Activated CD4-positive, alpha-beta T cell treated with anti-CD3 and anti-CD28 coated beads, Interleukin-2, amount 10 ng/mL, durations not matched to agents 24 days and 14 days (primary cell): Measurements from ENCODE around the gene COL23A1. TPM values are rescaled to one million over a fixed set of nuclear protein-coding genes. Genes with fewer than 3 reads are reported as not detected.

Experiments used
- DNase-seq: peaks from one replicate; pipeline ENCODE4 v3.0.0; 2022
- H3K27ac Mint-ChIP-seq: one replicate; pipeline ENCODE4 v1.8.0; 2022; ENCODE audit warnings: mild to moderate bottlenecking, mixed read lengths
- H3K27me3 Mint-ChIP-seq: one replicate; pipeline ENCODE4 v1.8.0; 2022; ENCODE audit warnings: mixed read lengths
- H3K36me3 Mint-ChIP-seq: one replicate; pipeline ENCODE4 v1.8.0; 2022; ENCODE audit warnings: low read depth, mild to moderate bottlenecking, mixed read lengths
- H3K4me1 Mint-ChIP-seq: one replicate; pipeline ENCODE4 v1.8.0; 2021; ENCODE audit warnings: mixed read lengths
- H3K4me3 Mint-ChIP-seq: one replicate; pipeline ENCODE4 v1.8.0; 2022; ENCODE audit warnings: mild to moderate bottlenecking, moderate library complexity, mixed read lengths
- H3K9me3 Mint-ChIP-seq: one replicate; pipeline ENCODE4 v1.8.0; 2021; ENCODE audit warnings: mixed read lengths
- intact Hi-C: fragments of 100-400 bp; cut with micrococcal nuclease; formaldehyde crosslinking; loops from one replicate; pipeline ENCODE4 v1.15.1; 2023
- total RNA-seq: library from RNA; stranded (reverse); gene quantifications from 2 replicates; pipeline ENCODE4 v1.2.3, GENCODE V29; 2022

The COL23A1 gene
- total RNA-seq, 1 donor from 2014 or later, result 0.07 TPM

GRCh38 chr5:178389026-178389729 lies 201.0 kb downstream of the COL23A1 start:
- Mint-ChIP-seq H3K27me3 (no peaks in the 10 kb centered on the region), H3K4me1 (no peaks in the 10 kb centered on the region), H3K36me3 (no peaks in the 10 kb centered on the region), H3K4me3 (no peak overlapping the region), H3K27ac (no peak overlapping the region), H3K9me3 (no peaks in the 10 kb centered on the region)
- DNase-seq, result no peak
- intact Hi-C loops, result no loop called here

DNA sequence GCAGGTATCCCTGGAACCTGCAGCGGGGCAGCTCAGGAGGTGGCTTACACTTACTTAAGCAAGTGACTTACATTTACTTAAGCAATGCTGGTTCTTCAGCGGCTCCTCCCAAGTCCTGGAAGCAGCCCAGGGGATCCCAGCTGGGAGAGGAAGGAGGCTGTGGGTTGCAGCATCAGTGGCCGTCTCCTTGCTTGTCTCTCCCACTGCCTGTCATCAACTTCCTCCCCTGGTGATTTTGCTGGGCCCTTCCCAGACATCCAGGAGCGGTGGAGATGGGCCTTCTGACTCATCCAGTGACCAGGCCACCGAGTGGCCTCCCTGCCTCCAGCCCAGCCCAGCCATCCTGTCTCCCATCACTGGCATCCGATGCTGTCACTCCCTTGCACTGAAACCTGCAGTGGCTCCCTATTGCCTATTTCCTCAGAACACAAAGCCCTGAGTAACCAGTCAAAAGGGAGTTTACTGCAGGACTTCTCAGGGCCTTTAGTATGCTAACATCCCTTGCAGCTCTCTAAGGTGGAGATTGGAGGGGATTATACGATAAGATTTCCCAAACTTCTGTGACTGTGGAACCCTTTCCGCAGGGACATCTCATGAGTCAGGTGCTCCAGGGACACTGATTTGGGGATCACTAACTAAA lies 201.7 kb downstream of the COL23A1 start:
- Mint-ChIP-seq H3K4me1 (no peaks in the 10 kb centered on the region), H3K27me3 (no peaks in the 10 kb centered on the region), H3K9me3 (no peaks in the 10 kb centered on the region), H3K27ac (no peak overlapping the region), H3K4me3 (no peak overlapping the region), H3K36me3 (no peaks in the 10 kb centered on the region)
- no peak for DNase-seq
- intact Hi-C loops, result no loop called here

- no peak overlapping the region for H3K4me3 Mint-ChIP-seq
- H3K36me3 Mint-ChIP-seq, result no peaks in the 10 kb centered on the region
- no peaks in the 10 kb centered on the region for H3K4me1 Mint-ChIP-seq
- no peaks in the 10 kb centered on the region for H3K27me3 Mint-ChIP-seq
- intact Hi-C loops, result no loop called here
- no peak overlapping the region for H3K27ac Mint-ChIP-seq
- no peaks in the 10 kb centered on the region for H3K9me3 Mint-ChIP-seq
- DNase-seq, result no peak
Measured at GRCh38 chr5:178387856-178388190, 202.4 kb downstream of the COL23A1 start.

DNA sequence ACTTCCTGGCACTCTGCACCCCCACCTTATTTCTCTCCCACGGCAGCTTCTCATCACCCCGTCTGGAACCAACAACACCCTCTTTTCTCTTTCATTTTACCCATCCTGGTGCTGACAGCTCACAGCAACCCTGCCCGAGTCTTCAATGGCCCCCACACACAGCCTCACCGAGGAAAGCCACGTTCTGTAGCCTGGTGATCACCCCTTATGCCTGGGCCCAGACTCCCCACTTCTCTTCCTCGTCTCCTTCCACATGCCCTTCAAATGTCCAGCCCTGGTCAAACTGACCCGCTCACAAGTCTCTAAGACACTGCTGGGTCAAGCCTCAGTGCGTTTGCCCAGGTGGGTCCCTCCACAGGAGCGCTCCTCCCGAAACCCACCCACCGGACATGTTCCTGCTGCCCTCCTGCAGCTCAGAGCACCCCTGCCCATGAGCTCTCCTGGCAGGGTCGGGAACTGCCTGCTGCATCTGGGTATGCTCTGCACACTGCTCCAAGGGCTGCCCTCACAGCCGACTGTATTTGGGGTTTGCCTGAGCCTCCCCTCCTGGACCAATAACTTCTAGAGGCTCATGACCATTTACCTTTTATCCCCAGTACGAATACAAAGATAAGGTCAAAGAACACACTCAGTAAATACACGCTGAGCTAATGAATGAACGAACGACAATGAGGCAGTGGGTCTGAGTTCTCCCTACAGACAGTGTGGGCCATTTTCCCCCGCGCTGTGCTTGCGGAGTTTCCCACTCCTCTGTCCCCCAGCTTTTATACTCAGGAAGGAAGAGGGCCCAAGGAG lies 202.9 kb downstream of the COL23A1 start:
- intact Hi-C loops, result no loop called here
- H3K27me3 Mint-ChIP-seq, result no peaks in the 10 kb centered on the region
- no peaks in the 10 kb centered on the region for H3K36me3 Mint-ChIP-seq
- no peak overlapping the region for H3K4me3 Mint-ChIP-seq
- H3K9me3 Mint-ChIP-seq, result no peaks in the 10 kb centered on the region
- no peak overlapping the region for H3K27ac Mint-ChIP-seq
- no peak for DNase-seq
- no peaks in the 10 kb centered on the region for H3K4me1 Mint-ChIP-seq

GRCh38 chr5:178386336-178386931 lies 203.8 kb downstream of the COL23A1 start:
- no peak for DNase-seq
- no peaks in the 10 kb centered on the region for H3K27me3 Mint-ChIP-seq
- H3K4me1 Mint-ChIP-seq, result no peaks in the 10 kb centered on the region
- no peaks in the 10 kb centered on the region for H3K9me3 Mint-ChIP-seq
- H3K4me3 Mint-ChIP-seq, result no peak overlapping the region
- intact Hi-C loops, result no loop called here
- no peaks in the 10 kb centered on the region for H3K36me3 Mint-ChIP-seq
- H3K27ac Mint-ChIP-seq, result no peak overlapping the region

GRCh38 chr5:178385496-178385890 lies 204.7 kb downstream of the COL23A1 start:
- Mint-ChIP-seq H3K4me3 (no peak overlapping the region), H3K27me3 (no peaks in the 10 kb centered on the region), H3K4me1 (no peaks in the 10 kb centered on the region), H3K9me3 (no peaks in the 10 kb centered on the region), H3K36me3 (no peaks in the 10 kb centered on the region), H3K27ac (no peak overlapping the region)
- intact Hi-C loops, result no loop called here
- no peak for DNase-seq

DNA sequence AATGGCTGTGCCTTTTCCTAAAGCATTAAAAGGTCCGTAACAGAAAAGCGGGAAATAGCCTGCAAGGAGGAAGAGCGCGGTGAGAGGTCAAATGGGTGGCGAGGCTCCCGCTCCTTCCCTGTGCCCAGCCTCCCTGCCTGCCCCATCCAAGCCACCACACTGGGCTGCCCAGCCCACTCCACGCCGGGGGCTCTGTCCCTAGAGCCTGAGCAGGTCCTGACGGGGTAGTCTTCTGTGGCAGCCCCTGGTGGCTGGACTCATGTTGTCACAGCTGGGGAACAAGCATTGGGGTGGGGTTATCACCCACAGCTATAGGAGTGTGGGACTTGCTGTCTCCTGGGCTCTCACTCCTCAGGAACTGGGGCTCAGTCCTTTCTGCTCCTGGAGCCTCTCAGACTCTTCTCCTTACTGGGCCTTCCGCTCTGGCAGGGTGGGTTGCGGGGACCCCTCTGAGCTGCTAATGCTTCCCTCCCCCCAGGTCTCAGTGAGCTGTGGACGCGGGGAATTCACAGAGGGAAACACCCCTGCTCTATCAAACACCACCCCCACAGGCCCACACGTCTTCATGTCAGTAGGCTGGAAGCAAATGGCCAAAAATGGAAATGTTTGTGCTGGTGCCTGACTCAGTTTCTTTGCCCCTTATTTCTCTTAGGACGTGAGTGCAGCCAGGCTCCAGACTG lies 205.2 kb downstream of the COL23A1 start:
- Mint-ChIP-seq H3K27me3 (no peaks in the 10 kb centered on the region), H3K4me1 (no peaks in the 10 kb centered on the region), H3K9me3 (no peaks in the 10 kb centered on the region), H3K4me3 (no peak overlapping the region), H3K36me3 (no peaks in the 10 kb centered on the region), H3K27ac (no peak overlapping the region)
- no peak for DNase-seq
- intact Hi-C loops, result no loop called here

DNA sequence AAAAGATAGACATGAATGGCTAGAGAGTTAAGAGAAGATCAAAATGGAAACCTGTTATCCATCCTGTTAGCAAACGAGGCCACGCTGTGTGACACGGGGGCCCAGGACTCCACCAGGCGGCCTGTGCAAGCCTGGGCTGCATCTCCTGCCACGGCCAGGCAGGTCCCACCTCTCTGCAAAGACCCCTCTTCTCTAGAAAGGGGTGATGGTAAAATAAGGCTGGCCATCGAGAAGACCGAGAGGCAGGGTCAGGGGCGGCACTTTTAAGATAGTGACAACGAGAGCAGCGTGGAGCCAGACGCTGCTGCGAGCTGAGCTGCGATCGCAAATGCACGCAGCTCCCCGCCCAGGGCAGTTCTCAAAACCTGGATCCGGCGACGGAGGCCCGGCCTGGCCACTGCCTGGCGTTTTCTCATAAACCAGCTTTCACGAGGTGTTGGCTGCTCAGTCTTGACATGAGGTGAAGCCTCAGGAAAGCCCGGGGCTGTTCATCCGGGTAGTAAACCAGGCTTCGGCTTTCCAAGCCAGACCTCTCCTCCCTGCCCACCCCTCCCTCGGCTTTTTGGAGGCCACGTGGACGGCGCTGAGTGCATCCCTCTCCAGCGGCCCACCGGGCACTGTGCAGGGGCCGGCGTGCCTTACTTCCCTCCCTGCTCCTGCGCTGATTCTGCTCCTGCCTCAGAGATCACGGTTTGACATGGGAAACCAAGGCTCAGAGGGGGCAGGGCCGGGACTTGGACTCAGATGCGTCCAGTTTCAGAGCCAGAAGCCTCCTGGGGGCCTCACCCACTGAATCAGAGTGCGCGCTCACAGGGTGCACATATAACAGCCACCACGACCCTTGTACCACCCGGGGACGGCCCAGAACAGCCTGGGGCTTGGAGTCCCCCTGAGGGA lies 206.0 kb downstream of the COL23A1 start:
- Mint-ChIP-seq H3K27ac (no peak overlapping the region), H3K9me3 (no peaks in the 10 kb centered on the region), H3K27me3 (no peaks in the 10 kb centered on the region), H3K36me3 (no peaks in the 10 kb centered on the region), H3K4me3 (no peak overlapping the region), H3K4me1 (no peaks in the 10 kb centered on the region)
- DNase-seq, result no peak
- intact Hi-C loops, result no loop called here

GRCh38 chr5:178383301-178383918 lies 206.8 kb downstream of the COL23A1 start:
- H3K9me3 Mint-ChIP-seq, result no peaks in the 10 kb centered on the region
- no peak for DNase-seq
- H3K4me1 Mint-ChIP-seq, result no peaks in the 10 kb centered on the region
- no peak overlapping the region for H3K4me3 Mint-ChIP-seq
- no peaks in the 10 kb centered on the region for H3K36me3 Mint-ChIP-seq
- intact Hi-C loops, result no loop called here
- no peaks in the 10 kb centered on the region for H3K27me3 Mint-ChIP-seq
- no peak overlapping the region for H3K27ac Mint-ChIP-seq

DNA sequence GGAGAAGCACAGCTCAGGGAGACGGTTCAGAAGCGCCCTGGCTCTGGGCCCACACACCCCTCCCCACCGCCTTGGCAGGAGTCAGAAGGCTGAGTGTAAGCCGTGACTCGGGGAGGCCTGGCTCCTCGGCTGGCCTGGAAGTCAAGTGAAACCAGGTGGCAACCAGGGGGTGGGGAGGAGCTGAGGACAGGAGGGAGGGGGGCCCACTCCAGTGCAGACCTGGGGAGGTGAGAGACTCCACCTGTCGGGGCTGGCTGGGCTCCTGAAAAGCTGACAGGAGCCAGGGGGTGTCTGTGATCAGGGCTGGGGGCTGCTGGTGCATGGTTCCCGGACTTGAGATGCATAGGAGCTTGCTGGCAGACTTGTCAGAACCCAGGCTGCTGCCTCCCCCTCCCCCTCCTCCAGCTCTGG lies 207.4 kb downstream of the COL23A1 start:
- H3K9me3 Mint-ChIP-seq, result no peaks in the 10 kb centered on the region
- no peak overlapping the region for H3K4me3 Mint-ChIP-seq
- H3K27ac Mint-ChIP-seq, result no peak overlapping the region
- no peaks in the 10 kb centered on the region for H3K27me3 Mint-ChIP-seq
- intact Hi-C loops, result no loop called here
- no peaks in the 10 kb centered on the region for H3K36me3 Mint-ChIP-seq
- no peaks in the 10 kb centered on the region for H3K4me1 Mint-ChIP-seq
- no peak for DNase-seq

DNA sequence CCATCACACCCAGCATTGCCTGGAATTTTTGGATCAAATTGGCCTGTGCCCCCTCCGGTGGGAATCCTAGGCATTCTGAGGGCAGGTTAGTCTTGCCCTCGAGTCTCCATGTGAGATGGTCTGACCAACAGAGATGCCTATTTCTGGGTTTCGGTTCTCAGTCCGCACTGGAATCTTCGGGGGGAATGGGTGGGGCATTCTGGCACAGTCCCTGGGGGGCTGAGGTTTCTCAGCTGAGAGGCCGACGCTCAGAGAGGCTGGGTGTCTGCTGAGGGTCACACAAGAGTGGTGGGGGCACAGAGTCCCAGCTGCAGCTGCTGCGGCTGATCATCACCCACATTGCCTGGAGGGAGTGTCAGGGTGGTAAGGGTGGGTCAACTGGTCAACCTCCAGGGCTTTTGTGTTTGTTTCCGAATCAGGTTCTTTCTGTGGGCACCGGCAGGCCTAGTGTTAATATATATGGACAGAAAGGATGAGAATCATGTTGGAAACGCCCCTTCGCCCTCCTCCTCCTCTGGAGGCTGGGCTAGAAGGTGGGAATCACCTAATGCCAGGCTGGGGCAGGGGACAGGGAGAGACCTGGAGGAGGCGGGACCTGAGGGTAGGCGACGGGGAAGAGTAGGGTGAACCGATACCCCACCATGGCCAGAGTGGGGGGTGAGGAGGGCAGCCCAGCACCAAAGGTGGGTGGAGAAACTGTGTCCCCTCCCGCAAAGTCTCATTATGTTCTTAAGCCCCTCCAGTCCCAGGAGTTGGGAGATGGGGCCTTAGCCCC lies 208.1 kb downstream of the COL23A1 start:
- Mint-ChIP-seq H3K27me3 (no peaks in the 10 kb centered on the region), H3K36me3 (no peaks in the 10 kb centered on the region), H3K9me3 (no peaks in the 10 kb centered on the region), H3K27ac (no peak overlapping the region), H3K4me1 (no peaks in the 10 kb centered on the region), H3K4me3 (no peak overlapping the region)
- DNase-seq, result no peak
- intact Hi-C loops, result no loop called here

DNA sequence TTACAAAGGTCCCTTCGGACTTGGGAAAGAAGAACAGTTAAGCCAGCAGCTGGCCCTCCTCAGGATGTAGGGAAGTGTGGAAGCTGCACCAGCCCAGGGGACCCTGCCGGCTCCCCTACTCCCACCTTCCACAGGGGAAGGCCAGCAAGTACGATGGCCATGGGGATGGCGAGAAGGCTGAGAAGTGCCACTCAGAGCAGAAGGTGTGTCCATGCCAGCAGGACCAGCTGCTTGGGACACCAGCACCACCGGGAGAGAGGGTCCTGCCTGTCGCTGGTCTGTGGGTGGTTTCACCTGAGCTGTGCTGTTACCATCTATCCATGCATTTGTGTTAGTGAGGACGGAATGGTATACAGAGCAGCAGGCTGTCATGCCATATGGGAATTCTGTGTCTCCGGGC lies 209.0 kb downstream of the COL23A1 start:
- Mint-ChIP-seq H3K27ac (no peak overlapping the region), H3K4me3 (no peak overlapping the region), H3K27me3 (no peaks in the 10 kb centered on the region), H3K9me3 (no peaks in the 10 kb centered on the region), H3K4me1 (no peaks in the 10 kb centered on the region), H3K36me3 (no peaks in the 10 kb centered on the region)
- intact Hi-C loops, result no loop called here
- DNase-seq, result no peak
